DND-41 (cell line): ENCODE measurements around the gene ACSM3.

Experiments used
- CTCF ChIP-seq: IDR thresholded peaks from 2 replicates; pipeline ENCODE4 v1.5.1; 2012; ENCODE audit warnings: borderline replicate concordance, low read length, moderate library complexity, mild to moderate bottlenecking; ENCODE audit not compliant: poor library complexity, severe bottlenecking; ENCODE audit errors: extremely low read depth
- EZH2 ChIP-seq: IDR thresholded peaks from 3 replicates; pipeline ENCODE4 v1.6.1; 2012; ENCODE audit warnings: borderline replicate concordance, low read depth, mild to moderate bottlenecking, moderate library complexity, low read length, inconsistent platforms; ENCODE audit not compliant: severe bottlenecking

DNA sequence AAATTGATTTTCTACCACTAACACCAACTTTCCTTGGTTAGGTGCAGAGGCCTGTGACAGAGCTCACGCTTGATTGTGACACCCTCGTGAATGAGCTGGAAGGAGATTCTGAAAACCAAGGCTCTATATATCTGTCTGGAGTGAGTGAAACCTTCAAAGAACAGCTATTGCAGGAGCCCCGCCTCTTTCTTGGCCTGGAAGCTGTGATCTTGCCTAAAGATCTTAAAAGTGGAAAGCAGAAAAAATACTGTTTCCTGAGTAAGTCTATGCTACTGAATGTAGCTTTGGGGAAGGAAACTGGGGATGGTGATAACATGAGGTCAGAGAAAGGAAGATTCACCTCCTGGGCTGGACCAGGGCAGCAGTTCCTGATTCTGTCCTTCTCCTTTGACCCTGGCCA is 80.8 kb downstream of the ACSM3 start:
- no peak for TF ChIP-seq CTCF
- no peak for TF ChIP-seq EZH2
